ENCODE data around the gene RHOF. TPM values are rescaled to one million over a fixed set of nuclear protein-coding genes. Genes with fewer than 3 reads are reported as not detected.

Gene RHOF
- total and polyA plus RNA-seq, 2 of the 13 experiments (the other 11 are each of a cell fraction or from before 2014, with no cell fraction given), result 14.6 to 32.2 TPM

- no peak overlapping the region for H2AFZ ChIP-seq (ENCODE audit: low read length)
- no peak overlapping the region for H3K4me3 ChIP-seq (replicated peaks in 1 of 3; ENCODE audit: insufficient read depth in 1 of 3, low read depth in 2 of 3, low read length in 3 of 3)
- no peaks in the 10 kb centered on the region for H3K79me2 ChIP-seq (ENCODE audit: insufficient read depth, low read length)
- DNase-seq (ENCODE audit: low spot score) (no peak), ATAC-seq (no peak), FAIRE-seq (no peak)
- H3K4me1 ChIP-seq (ENCODE audit: insufficient read depth, low read length), result peaks cover 24% of the 10 kb centered on the region
- intact Hi-C loops (cut with micrococcal nuclease; ENCODE audit: unreplicated experiment) (loop anchor here (5.0 kb wide), 1 partner anchor 63 kb away; the partner anchor contains the start of gene TMEM120B), in situ Hi-C loops (cut with HindIII; ENCODE audit: extremely low pct_ligation_motif_present, low pct_unique_long_range_greater_than_20kb) (loop anchor here (5.0 kb wide), 1 partner anchor 83 kb away; no protein-coding TSS in a partner anchor)
- H3K4me2 ChIP-seq (ENCODE audit: low read depth, low read length), result no peak overlapping the region
- no peaks in the 10 kb centered on the region for H4K20me1 ChIP-seq (ENCODE audit: insufficient read depth, low read length)
- ChIA-PET POLR2A (no interaction called here), CTCF (ENCODE audit: low intra/inter-chr PET ratio, low total read pairs) (interaction anchor here (1.2 to 6.1 kb wide), 2 partner anchors 19 to 78 kb away, joined by 5 to 66 read pairs; partner anchors contain the start of gene RHOF)
- no peaks in the 10 kb centered on the region for H3K9me3 ChIP-seq (ENCODE audit: low read length)
- no peaks in the 10 kb centered on the region for H3K27me3 ChIP-seq (ENCODE audit: control insufficient read depth in 1 of 2, insufficient read depth in 2 of 2, low read length in 2 of 2)
- H3K9ac ChIP-seq (ENCODE audit: insufficient read depth, low read depth, low read length), result no peak overlapping the region
- H3K36me3 ChIP-seq (replicated peaks in 1 of 2; ENCODE audit: control insufficient read depth in 1 of 2, insufficient read depth in 2 of 2, low read length in 2 of 2), result no peaks in the 10 kb centered on the region; a peak in 1 of 5 replicates
- WGBS (ENCODE audit: low lambda C conversion rate), result 86% methylated on average over 11 of the region's 14 CpGs
- no peak for TF ChIP-seq RCOR2 (CRISPR knock-in tag; IDR thresholded peaks at IDR 0.05)
- TF ChIP-seq, protein P1, sequence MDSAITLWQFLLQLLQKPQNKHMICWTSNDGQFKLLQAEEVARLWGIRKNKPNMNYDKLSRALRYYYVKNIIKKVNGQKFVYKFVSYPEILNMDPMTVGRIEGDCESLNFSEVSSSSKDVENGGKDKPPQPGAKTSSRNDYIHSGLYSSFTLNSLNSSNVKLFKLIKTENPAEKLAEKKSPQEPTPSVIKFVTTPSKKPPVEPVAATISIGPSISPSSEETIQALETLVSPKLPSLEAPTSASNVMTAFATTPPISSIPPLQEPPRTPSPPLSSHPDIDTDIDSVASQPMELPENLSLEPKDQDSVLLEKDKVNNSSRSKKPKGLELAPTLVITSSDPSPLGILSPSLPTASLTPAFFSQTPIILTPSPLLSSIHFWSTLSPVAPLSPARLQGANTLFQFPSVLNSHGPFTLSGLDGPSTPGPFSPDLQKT (CRISPR knock-in tag; IDR thresholded peaks at IDR 0.05; ENCODE audit: borderline replicate concordance), result no peak
- TF ChIP-seq ERF (CRISPR knock-in tag; IDR thresholded peaks at IDR 0.05), result no peak
- no TSS peak for BruUV-seq (replicated peaks)
- H3K27ac ChIP-seq (ENCODE audit: extremely low read length, insufficient read depth, low read length), result no peak overlapping the region
Observed at GRCh38 chr12:121774968-121775474, 18.5 kb downstream of the RHOF start.

DNA sequence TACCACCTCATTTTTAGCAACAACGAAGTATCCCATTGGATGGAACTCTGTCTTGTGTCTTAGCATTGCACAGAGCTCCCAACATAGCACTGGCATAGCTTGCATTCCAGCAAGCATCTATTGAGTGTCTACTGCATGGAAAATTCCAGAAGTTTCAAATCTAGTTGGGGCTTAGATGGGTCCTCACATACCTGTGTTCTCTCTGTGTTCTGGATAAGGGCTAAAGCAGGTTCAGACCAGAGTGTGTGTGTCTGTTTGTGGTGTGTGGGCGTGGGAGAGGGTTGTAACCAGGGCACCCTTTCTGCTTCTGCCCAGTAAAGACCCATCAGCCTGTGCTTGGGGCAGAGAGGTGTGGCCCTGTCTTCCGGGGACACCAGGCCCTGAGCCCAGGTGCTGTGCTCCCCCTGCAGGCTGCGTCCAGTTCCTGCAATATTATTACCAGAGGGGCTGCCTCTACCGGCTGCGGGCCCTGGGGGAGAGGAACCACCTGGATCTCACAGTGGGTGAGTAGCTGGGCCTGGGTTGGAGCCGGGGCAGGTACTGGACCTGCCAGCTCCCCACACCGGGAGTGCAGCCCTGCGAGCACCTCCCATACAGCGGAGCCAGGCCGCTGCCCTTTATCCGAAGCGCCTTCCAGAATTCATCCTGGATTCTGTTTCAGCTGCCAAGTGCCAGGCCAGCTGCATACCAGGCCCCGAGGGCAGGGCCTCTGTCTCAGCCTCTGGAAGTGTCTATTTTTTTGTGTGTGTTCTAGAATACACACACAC lies 20.3 kb downstream of the RHOF start:
- ChIA-PET POLR2A (interaction anchor here (1.4 to 1.8 kb wide), 2 partner anchors 9 to 25 kb away, joined by 4 to 5 read pairs; no protein-coding TSS in a partner anchor), CTCF (ENCODE audit: low intra/inter-chr PET ratio, low total read pairs) (interaction anchor here (1.6 to 2.7 kb wide), 3 partner anchors 21 to 273 kb away, joined by 4 to 69 read pairs (median 5); partner anchors contain the start of gene RHOF)
- no TSS peak for BruUV-seq (replicated peaks)
- Histone ChIP-seq H3K4me3 (replicated peaks in 1 of 3; ENCODE audit: insufficient read depth in 1 of 3, low read depth in 2 of 3, low read length in 3 of 3) (no peak overlapping the region), H3K4me2 (ENCODE audit: low read depth, low read length) (no peak overlapping the region), H3K9me3 (ENCODE audit: low read length) (no peaks in the 10 kb centered on the region), H3K27me3 (ENCODE audit: control insufficient read depth in 1 of 2, insufficient read depth in 2 of 2, low read length in 2 of 2) (no peaks in the 10 kb centered on the region), H3K9ac (ENCODE audit: insufficient read depth, low read depth, low read length) (no peak overlapping the region), H3K27ac (ENCODE audit: extremely low read length, insufficient read depth, low read length) (no peak overlapping the region), H4K20me1 (ENCODE audit: insufficient read depth, low read length) (no peaks in the 10 kb centered on the region), H3K36me3 (replicated peaks in 1 of 2; ENCODE audit: control insufficient read depth in 1 of 2, insufficient read depth in 2 of 2, low read length in 2 of 2) (no peaks in the 10 kb centered on the region), H3K4me1 (ENCODE audit: insufficient read depth, low read length) (peaks cover 35% of the 10 kb centered on the region), H2AFZ (ENCODE audit: low read length) (no peak overlapping the region), H3K79me2 (ENCODE audit: insufficient read depth, low read length) (no peaks in the 10 kb centered on the region)
- intact Hi-C loops (cut with micrococcal nuclease; ENCODE audit: unreplicated experiment) (loop anchor here (1.0 to 5.0 kb wide), 2 partner anchors 61 to 76 kb away; partner anchors contain the start of gene TMEM120B), in situ Hi-C loops (cut with HindIII; ENCODE audit: extremely low pct_ligation_motif_present, low pct_unique_long_range_greater_than_20kb) (loop anchor here (5.0 kb wide), 1 partner anchor 81 kb away; no protein-coding TSS in a partner anchor)
- DNase-seq (ENCODE audit: low spot score), result peak; percentile 61
- WGBS (ENCODE audit: low lambda C conversion rate), result 35% methylated on average over 4 of the region's 14 CpGs
- ATAC-seq, result peak; percentile 62
- FAIRE-seq, result peak; percentile 69
- TF ChIP-seq SIX1 (CRISPR knock-in tag; IDR thresholded peaks at IDR 0.05; ENCODE audit: borderline replicate concordance) (no peak), NRL (CRISPR knock-in tag; IDR thresholded peaks at IDR 0.05; ENCODE audit: borderline replicate concordance) (0 out of 2 replicates have a peak, but pooled peaks have one; percentile 25), HNF4G (IDR thresholded peaks at IDR 0.05; ENCODE audit: borderline replicate concordance, low read depth, low read length) (no peak), HNF4G (CRISPR knock-in tag; IDR thresholded peaks at IDR 0.05; ENCODE audit: borderline replicate concordance, low read depth) (no peak), SMAD3 (CRISPR knock-in tag; IDR thresholded peaks at IDR 0.05) (0 out of 2 replicates have a peak, but pooled peaks have one; percentile 64), XRCC5 (optimal IDR thresholded peaks at IDR 0.05; ENCODE audit: low read length) (peak; percentile 75)
- TF ChIP-seq, protein P2, sequence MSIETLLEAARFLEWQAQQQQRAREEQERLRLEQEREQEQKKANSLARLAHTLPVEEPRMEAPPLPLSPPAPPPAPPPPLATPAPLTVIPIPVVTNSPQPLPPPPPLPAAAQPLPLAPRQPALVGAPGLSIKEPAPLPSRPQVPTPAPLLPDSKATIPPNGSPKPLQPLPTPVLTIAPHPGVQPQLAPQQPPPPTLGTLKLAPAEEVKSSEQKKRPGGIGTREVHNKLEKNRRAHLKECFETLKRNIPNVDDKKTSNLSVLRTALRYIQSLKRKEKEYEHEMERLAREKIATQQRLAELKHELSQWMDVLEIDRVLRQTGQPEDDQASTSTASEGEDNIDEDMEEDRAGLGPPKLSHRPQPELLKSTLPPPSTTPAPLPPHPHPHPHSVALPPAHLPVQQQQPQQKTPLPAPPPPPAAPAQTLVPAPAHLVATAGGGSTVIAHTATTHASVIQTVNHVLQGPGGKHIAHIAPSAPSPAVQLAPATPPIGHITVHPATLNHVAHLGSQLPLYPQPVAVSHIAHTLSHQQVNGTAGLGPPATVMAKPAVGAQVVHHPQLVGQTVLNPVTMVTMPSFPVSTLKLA (IDR thresholded peaks at IDR 0.05), result no peak

Data from HepG2 (cell line).